ENCODE measurements around the gene DOCK8. TPM values are rescaled to one million over a fixed set of nuclear protein-coding genes. Genes with fewer than 3 reads are reported as not detected.
A peak's percentile ranks its signal among the peaks of the same experiment; 100 is the strongest.

DOCK8 gene
- total RNA-seq (2016; rRNA removed; fragmentation: Illumina TruSeq; extraction: Trizol) (0.38 and 0.63 TPM in 2 replicates), polyA plus RNA-seq (2011; rRNA removed) (0.27 and 0.28 TPM in 2 replicates), polyA minus RNA-seq (2011; rRNA and poly(A)+ RNA removed; ENCODE audit: low replicate concordance) (0.30 and 0.46 TPM in 2 replicates), Bru-seq, nascent RNA (percentile 28 among the genes with signal in this experiment), BruChase-seq, experiment 1, labeled RNA remaining after a 6-hour chase (percentile 27 among the genes with signal in this experiment), BruChase-seq, experiment 2, labeled RNA remaining after a 2-hour chase (percentile 24 among the genes with signal in this experiment)
- 0.09 and 0.10 TPM in 2 replicates for total RNA-seq (2016; cell fraction: cytosol; rRNA removed; fragmentation: Illumina TruSeq; extraction: Trizol; ENCODE audit: low read depth)
- total RNA-seq (2016; cell fraction: insoluble cytoplasmic fraction; rRNA removed; fragmentation: Illumina TruSeq; extraction: Trizol): 0.28 and 0.32 TPM in 2 replicates
- 0.12 and 0.31 TPM in 2 replicates for total RNA-seq (2016; cell fraction: membrane; rRNA removed; fragmentation: Illumina TruSeq; extraction: Trizol)
- total RNA-seq (2016; cell fraction: nucleus; rRNA removed; fragmentation: Illumina TruSeq; extraction: Trizol): 0.47 and 0.62 TPM in 2 replicates
- 0.08 and 0.10 TPM in 2 replicates for polyA plus RNA-seq (2011; cell fraction: cytosol; rRNA removed)
- 0.19 and 0.36 TPM in 2 replicates for polyA plus RNA-seq (2011; cell fraction: nucleus; rRNA removed)
- polyA plus RNA-seq (2012): 0.21 and 0.24 TPM in 2 replicates
- polyA plus RNA-seq (2016; cell fraction: cytosol; fragmentation: Illumina TruSeq; extraction: Trizol; ENCODE audit: low read depth): not detected in 2 replicates
- 0.28 and 0.69 TPM in 2 replicates for polyA plus RNA-seq (2016; cell fraction: insoluble cytoplasmic fraction; fragmentation: Illumina TruSeq; extraction: Trizol; ENCODE audit: low read depth)
- polyA plus RNA-seq (2016; cell fraction: membrane; fragmentation: Illumina TruSeq; extraction: Trizol; ENCODE audit: low read depth): 0.28 and 0.60 TPM in 2 replicates
- polyA plus RNA-seq (2016; cell fraction: nucleus; fragmentation: Illumina TruSeq; extraction: Trizol; ENCODE audit: insufficient read depth, low read depth): 0.29 and 0.53 TPM in 2 replicates
- polyA minus RNA-seq (2011; cell fraction: cytosol; rRNA and poly(A)+ RNA removed): 0.26 and 1.2 TPM in 2 replicates
- polyA minus RNA-seq (2011; cell fraction: nucleus; rRNA and poly(A)+ RNA removed): 0.87 and 0.90 TPM in 2 replicates
- long read RNA-seq, experiment 1: 0 reads
- long read RNA-seq, experiment 2: 0 reads

DNA sequence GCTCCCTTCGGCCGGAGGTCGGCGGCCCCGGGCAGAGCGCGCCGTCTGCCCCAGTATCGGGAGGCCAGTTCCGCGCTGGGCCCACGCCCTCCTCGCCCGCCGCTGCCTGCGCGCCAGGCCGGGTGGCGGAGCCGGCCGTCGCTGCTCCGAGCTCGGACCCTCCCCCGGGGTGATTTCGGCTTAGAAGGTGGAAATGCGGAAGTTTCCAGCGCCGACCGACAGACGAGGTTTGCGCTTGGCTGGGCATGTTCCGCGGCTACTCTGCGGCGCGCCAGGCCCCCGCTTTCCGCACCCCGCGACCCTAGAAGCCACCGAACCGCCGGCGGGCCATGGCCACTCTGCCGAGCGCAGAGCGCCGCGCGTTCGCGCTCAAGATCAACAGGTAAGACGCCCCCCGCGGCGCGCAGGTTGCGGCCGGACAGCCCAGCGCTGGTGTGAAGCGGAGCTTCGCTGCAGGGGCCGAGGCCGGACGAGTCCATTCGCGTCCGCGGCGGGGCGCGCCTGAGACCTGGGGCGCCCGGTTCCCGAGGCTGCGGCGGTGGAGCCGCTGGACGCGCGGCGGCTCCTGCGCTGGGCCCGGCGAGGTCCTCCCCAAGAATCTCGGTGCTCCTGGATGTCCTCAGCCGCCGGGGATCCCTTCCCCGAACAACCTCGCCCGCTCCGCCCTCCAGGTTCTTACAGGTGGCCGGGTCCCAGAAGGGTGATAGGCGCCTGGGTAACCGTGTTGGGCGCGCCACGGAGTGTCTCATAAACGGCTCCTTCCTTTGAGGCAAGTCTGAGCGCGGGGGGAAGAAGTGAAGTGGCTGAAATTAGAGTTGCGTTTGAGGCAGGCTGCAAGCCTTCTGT is at the start of gene DOCK8:
Gene DOCK8, plus strand, starts transcription at position 218 of the 846 bp plus-strand sequence. Its CDS starts 112 bp downstream, at position 330.
- FAIRE-seq: no peak
- ChIA-PET CTCF (ENCODE audit: low intra/inter-chr PET ratio, low total read pairs) (no interaction called here), POLR2A (no interaction called here)
- peak within 1 kb of the TSS; percentile 51 to 77 (median 62) for H3K4me3 ChIP-seq (replicated peaks in 1 of 3; ENCODE audit: insufficient read depth in 1 of 3, low read depth in 2 of 3, low read length in 3 of 3)
- intact Hi-C loops (cut with micrococcal nuclease; ENCODE audit: unreplicated experiment): loop anchor here (5.0 kb wide), 1 partner anchor 38 kb away; the partner anchor contains the start of gene ZNG1A
- H3K9ac ChIP-seq (ENCODE audit: insufficient read depth, low read depth, low read length): peak within 1 kb of the TSS; percentile 25; the same call in 1 of the 2 replicates
- peak within 1 kb of the TSS; percentile 80 for H3K4me2 ChIP-seq (ENCODE audit: low read depth, low read length)
- peak; percentile 31 for DNase-seq (ENCODE audit: low spot score)
- no peaks in the 10 kb centered on the region for H3K79me2 ChIP-seq (ENCODE audit: insufficient read depth, low read length)
- H3K27ac ChIP-seq (ENCODE audit: extremely low read length, insufficient read depth, low read length): no peak within 1 kb of the TSS
- no peaks in the 10 kb centered on the region for H3K36me3 ChIP-seq (replicated peaks in 1 of 2; ENCODE audit: control insufficient read depth in 1 of 2, insufficient read depth in 2 of 2, low read length in 2 of 2)
- WGBS (ENCODE audit: low lambda C conversion rate): 1% methylated on average over 30 of the region's 103 CpGs
- H3K9me3 ChIP-seq (ENCODE audit: low read length): no peaks in the 10 kb centered on the region
- H2AFZ ChIP-seq (ENCODE audit: low read length): no peak within 1 kb of the TSS
- no TSS peak for BruUV-seq (replicated peaks)
- in situ Hi-C loops (cut with HindIII; ENCODE audit: extremely low pct_ligation_motif_present, low pct_unique_long_range_greater_than_20kb): no loop called here
- no peaks in the 10 kb centered on the region for H4K20me1 ChIP-seq (ENCODE audit: insufficient read depth, low read length)
- ATAC-seq: peak; percentile 98
- peaks cover 0 to 23% of the 10 kb centered on the region in 2 experiments; a peak in 2 of 5 replicates for H3K27me3 ChIP-seq (ENCODE audit: control insufficient read depth in 1 of 2, insufficient read depth in 2 of 2, low read length in 2 of 2)
- H3K4me1 ChIP-seq (ENCODE audit: insufficient read depth, low read length): peaks cover 8% of the 10 kb centered on the region; the same call in 1 of the 2 replicates
- peak; percentile 39; the same call in 1 of the 2 replicates for TF ChIP-seq HOXA3 (CRISPR knock-in tag; IDR thresholded peaks at IDR 0.05)
- TF ChIP-seq, protein P1, sequence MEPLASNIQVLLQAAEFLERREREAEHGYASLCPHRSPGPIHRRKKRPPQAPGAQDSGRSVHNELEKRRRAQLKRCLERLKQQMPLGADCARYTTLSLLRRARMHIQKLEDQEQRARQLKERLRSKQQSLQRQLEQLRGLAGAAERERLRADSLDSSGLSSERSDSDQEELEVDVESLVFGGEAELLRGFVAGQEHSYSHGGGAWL (CRISPR knock-in tag; IDR thresholded peaks at IDR 0.05): no peak; the same call in 1 of the 2 replicates
- TF ChIP-seq ZNF292 (CRISPR knock-in tag; IDR thresholded peaks at IDR 0.05; ENCODE audit: borderline replicate concordance, low read depth): no peak
- no peak for TF ChIP-seq CCAR2 (optimal IDR thresholded peaks at IDR 0.05; ENCODE audit: low read depth, low read length)
- peak; percentile 35; the same call in 1 of the 2 replicates for TF ChIP-seq TAF1 (CRISPR knock-in tag; IDR thresholded peaks at IDR 0.05)
- no peak for TF ChIP-seq SOX6 (IDR thresholded peaks at IDR 0.05)
- TF ChIP-seq SOX6 (CRISPR knock-in tag; IDR thresholded peaks at IDR 0.05): no peak
- TF ChIP-seq GABPA (IDR thresholded peaks at IDR 0.05; ENCODE audit: low read depth, low read length): peak; percentile 14; the same call in 1 of the 2 replicates
- TF ChIP-seq GABPA (CRISPR knock-in tag; IDR thresholded peaks at IDR 0.05; ENCODE audit: low read depth): no peak
- TF ChIP-seq, protein P2, sequence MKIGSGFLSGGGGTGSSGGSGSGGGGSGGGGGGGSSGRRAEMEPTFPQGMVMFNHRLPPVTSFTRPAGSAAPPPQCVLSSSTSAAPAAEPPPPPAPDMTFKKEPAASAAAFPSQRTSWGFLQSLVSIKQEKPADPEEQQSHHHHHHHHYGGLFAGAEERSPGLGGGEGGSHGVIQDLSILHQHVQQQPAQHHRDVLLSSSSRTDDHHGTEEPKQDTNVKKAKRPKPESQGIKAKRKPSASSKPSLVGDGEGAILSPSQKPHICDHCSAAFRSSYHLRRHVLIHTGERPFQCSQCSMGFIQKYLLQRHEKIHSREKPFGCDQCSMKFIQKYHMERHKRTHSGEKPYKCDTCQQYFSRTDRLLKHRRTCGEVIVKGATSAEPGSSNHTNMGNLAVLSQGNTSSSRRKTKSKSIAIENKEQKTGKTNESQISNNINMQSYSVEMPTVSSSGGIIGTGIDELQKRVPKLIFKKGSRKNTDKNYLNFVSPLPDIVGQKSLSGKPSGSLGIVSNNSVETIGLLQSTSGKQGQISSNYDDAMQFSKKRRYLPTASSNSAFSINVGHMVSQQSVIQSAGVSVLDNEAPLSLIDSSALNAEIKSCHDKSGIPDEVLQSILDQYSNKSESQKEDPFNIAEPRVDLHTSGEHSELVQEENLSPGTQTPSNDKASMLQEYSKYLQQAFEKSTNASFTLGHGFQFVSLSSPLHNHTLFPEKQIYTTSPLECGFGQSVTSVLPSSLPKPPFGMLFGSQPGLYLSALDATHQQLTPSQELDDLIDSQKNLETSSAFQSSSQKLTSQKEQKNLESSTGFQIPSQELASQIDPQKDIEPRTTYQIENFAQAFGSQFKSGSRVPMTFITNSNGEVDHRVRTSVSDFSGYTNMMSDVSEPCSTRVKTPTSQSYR (CRISPR knock-in tag; IDR thresholded peaks at IDR 0.05; ENCODE audit: borderline replicate concordance): no peak
- no peak for TF ChIP-seq ZNF775 (CRISPR knock-in tag; IDR thresholded peaks at IDR 0.05; ENCODE audit: borderline replicate concordance)
- TF ChIP-seq, protein P3, sequence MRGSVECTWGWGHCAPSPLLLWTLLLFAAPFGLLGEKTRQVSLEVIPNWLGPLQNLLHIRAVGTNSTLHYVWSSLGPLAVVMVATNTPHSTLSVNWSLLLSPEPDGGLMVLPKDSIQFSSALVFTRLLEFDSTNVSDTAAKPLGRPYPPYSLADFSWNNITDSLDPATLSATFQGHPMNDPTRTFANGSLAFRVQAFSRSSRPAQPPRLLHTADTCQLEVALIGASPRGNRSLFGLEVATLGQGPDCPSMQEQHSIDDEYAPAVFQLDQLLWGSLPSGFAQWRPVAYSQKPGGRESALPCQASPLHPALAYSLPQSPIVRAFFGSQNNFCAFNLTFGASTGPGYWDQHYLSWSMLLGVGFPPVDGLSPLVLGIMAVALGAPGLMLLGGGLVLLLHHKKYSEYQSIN (CRISPR knock-in tag; IDR thresholded peaks at IDR 0.05; ENCODE audit: borderline replicate concordance): no peak
- no peak for TF ChIP-seq ZNF253 (CRISPR knock-in tag; IDR thresholded peaks at IDR 0.05; ENCODE audit: borderline replicate concordance)
- TF ChIP-seq GFI1 (CRISPR knock-in tag; IDR thresholded peaks at IDR 0.05; ENCODE audit: borderline replicate concordance): peak; percentile 47; the same call in 1 of the 2 replicates
- peak; percentile 66 for TF ChIP-seq PHF8 (CRISPR knock-in tag; IDR thresholded peaks at IDR 0.05)
